Measurements from ENCODE around the gene PLXNA4.

The PLXNA4 gene

DNA sequence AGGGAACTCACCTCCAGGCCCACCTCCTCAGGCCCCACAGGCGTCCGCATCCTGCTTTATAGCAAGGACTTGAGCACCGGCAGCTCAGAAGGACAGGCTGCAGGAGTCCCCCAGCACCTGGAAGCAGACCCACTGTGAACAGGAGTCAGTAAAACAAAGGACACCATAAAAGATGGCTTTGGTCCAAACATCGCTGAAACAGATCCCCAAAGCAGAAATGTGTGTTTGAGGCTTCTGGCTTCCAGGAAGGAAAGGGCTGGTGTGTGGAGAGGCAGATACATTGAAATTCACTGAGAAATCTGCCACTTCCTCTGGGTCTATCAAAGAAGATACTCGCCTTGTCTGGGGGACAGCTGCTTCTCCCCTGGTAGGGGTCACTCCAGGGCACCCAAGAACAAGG is 286.2 kb downstream of the PLXNA4 start:
- TF ChIP-seq TAF1 (IDR thresholded peaks at IDR 0.05; ENCODE audit: low read depth, low read length) (no peak), POLR2AphosphoS5 (IDR thresholded peaks at IDR 0.05; ENCODE audit: low read depth, low read length) (no peak), PAX5 (IDR thresholded peaks at IDR 0.05; ENCODE audit: insufficient read depth, low read length, severe bottlenecking) (no peak), POU2F2 (IDR thresholded peaks at IDR 0.05; ENCODE audit: low read depth, low read length) (no peak), POLR2A (IDR thresholded peaks at IDR 0.05; ENCODE audit: low read depth, low read length) (no peak), SPI1 (IDR thresholded peaks at IDR 0.05; ENCODE audit: low read depth, low read length) (no peak)
- no peak for DNase-seq (ENCODE audit: insufficient read length, low spot score)
- FAIRE-seq: no peak

DNA sequence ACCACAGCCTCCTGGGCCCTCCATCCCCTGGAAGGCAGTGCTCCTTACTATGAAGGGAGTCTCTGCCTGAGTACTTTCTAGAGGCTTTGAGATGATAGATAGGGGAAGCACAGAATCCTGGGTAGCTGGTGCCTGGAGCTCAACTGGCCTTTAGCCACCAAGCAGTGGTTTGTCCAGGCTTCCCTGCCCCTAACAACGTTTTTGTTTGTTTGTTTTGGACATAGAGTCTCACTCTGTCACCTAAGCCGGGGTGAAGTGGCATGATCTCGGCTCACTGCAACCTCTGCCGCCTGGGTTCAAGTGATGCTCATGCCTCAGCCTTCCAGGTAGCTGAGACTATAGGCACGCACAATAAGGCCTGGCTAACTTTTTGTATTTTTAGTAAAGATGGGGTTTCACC is 289.4 kb downstream of the PLXNA4 start:
- no peak for TF ChIP-seq POLR2AphosphoS5 (IDR thresholded peaks at IDR 0.05; ENCODE audit: low read depth, low read length)
- no peak for TF ChIP-seq POLR2A (IDR thresholded peaks at IDR 0.05; ENCODE audit: low read depth, low read length)
- no peak for TF ChIP-seq POU2F2 (IDR thresholded peaks at IDR 0.05; ENCODE audit: low read depth, low read length)
- TF ChIP-seq PAX5 (IDR thresholded peaks at IDR 0.05; ENCODE audit: insufficient read depth, low read length, severe bottlenecking): no peak
- no peak for TF ChIP-seq TAF1 (IDR thresholded peaks at IDR 0.05; ENCODE audit: low read depth, low read length)
- TF ChIP-seq SPI1 (IDR thresholded peaks at IDR 0.05; ENCODE audit: low read depth, low read length): no peak
- DNase-seq (ENCODE audit: insufficient read length, low spot score) (no peak), FAIRE-seq (no peak)

DNA sequence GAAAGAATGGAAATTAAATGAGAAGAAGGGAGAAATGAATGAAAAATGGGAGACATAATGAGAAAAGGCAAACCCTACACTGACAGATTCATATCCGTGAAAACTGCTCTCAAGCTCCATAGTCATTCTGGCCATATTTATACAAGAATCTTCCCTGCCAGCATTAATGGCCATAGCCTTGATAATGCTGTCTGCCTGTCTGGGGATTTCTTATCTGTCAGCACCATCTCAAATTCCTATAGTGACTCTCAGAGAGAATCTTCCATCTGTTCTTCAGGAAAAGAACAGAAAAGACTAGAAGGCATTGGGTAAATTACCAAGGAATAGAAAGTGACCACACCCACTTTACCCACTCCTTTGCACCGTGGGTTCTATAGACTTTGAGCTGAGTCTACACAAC is 295.9 kb downstream of the PLXNA4 start:
- TF ChIP-seq POLR2AphosphoS5 (IDR thresholded peaks at IDR 0.05; ENCODE audit: low read depth, low read length): no peak
- no peak for TF ChIP-seq POU2F2 (IDR thresholded peaks at IDR 0.05; ENCODE audit: low read depth, low read length)
- TF ChIP-seq TAF1 (IDR thresholded peaks at IDR 0.05; ENCODE audit: low read depth, low read length): no peak
- TF ChIP-seq SPI1 (IDR thresholded peaks at IDR 0.05; ENCODE audit: low read depth, low read length): no peak
- no peak for FAIRE-seq
- no peak for DNase-seq (ENCODE audit: insufficient read length, low spot score)

DNA sequence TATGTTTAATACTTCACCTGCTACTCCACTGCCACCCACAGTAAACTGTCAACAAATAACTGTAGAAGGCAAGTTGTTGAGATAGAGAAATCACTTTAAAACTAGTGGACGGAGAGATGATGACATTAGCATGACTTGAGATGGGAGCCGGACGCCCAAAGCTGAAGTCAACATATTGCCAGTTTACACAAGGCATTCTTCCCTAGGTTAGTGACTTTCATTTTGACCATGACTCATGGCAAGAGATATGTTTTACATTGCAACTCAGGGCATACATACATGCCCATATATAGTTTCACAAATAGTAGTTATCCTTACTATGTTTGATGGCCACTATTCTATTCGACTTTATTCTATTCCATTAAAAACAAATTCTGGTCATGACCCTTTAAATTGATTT is 296.6 kb downstream of the PLXNA4 start:
- TF ChIP-seq POU2F2 (IDR thresholded peaks at IDR 0.05; ENCODE audit: low read depth, low read length) (no peak), SPI1 (IDR thresholded peaks at IDR 0.05; ENCODE audit: low read depth, low read length) (no peak), POLR2A (IDR thresholded peaks at IDR 0.05; ENCODE audit: low read depth, low read length) (no peak), PAX5 (IDR thresholded peaks at IDR 0.05; ENCODE audit: insufficient read depth, low read length, severe bottlenecking) (no peak), TAF1 (IDR thresholded peaks at IDR 0.05; ENCODE audit: low read depth, low read length) (no peak), POLR2AphosphoS5 (IDR thresholded peaks at IDR 0.05; ENCODE audit: low read depth, low read length) (no peak)
- DNase-seq (ENCODE audit: insufficient read length, low spot score) (no peak), FAIRE-seq (no peak)

DNA sequence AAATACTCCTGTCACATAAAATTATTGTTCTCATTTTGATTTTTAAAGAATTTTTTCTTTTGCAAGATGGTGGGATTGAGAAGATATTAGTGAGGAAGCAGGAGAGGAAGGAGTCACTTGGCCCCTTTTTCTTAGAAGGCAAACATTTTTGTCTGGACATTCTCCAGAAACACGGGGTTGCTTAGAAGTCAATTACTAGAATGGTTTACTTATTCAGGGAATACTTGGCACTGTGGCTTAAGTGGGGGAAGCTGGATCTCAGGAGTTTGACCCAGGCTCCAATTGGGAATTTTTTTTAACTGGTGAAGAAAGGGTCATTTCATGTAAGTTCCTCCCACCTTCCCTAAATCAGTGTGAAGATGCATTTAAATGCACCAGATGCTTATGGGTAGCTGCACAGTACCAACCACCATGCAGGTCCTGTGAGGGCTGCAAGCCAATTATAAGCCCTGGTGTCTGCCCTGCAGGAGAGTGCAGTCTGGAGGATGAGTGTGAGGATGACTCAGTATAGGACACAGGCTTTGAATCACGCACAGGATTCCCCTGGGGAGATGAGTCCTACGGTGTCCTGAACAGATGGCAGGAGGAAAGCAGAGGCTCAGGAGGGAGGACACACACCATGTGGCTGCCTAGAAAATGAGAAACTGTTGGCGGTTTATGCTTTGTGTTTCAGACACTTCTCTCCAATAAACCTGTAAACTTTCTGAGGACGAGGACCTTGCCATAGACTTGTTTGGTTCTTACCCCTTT is 299.1 kb downstream of the PLXNA4 start:
- DNase-seq (ENCODE audit: insufficient read length, low spot score) (no peak), FAIRE-seq (no peak)
- TF ChIP-seq POU2F2 (IDR thresholded peaks at IDR 0.05; ENCODE audit: low read depth, low read length) (no peak), POLR2A (IDR thresholded peaks at IDR 0.05; ENCODE audit: low read depth, low read length) (no peak), TAF1 (IDR thresholded peaks at IDR 0.05; ENCODE audit: low read depth, low read length) (no peak)

DNA sequence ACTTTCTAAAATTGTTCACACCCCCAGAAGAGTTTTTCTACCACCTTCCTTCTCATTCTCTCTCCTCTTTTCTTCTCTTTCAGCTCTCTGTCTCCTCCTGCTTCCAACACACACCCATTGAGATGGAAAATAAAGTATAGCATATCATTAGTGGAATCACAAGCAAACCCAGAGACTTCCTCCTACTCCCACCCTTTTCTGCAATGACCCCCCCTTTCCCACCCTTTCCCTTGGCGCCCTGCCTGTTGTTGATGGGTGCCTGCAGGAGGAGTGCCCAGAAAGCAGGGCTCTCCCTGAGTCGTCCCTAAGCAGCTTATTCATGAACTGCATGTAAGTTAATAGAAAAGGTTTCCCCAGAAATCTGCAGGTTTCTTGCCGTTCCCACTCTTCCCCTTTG is 300.0 kb downstream of the PLXNA4 start:
- FAIRE-seq: no peak
- DNase-seq (ENCODE audit: insufficient read length, low spot score): no peak
- TF ChIP-seq SPI1 (IDR thresholded peaks at IDR 0.05; ENCODE audit: low read depth, low read length) (no peak), POLR2AphosphoS5 (IDR thresholded peaks at IDR 0.05; ENCODE audit: low read depth, low read length) (no peak), POLR2A (IDR thresholded peaks at IDR 0.05; ENCODE audit: low read depth, low read length) (no peak), POU2F2 (IDR thresholded peaks at IDR 0.05; ENCODE audit: low read depth, low read length) (no peak)

DNA sequence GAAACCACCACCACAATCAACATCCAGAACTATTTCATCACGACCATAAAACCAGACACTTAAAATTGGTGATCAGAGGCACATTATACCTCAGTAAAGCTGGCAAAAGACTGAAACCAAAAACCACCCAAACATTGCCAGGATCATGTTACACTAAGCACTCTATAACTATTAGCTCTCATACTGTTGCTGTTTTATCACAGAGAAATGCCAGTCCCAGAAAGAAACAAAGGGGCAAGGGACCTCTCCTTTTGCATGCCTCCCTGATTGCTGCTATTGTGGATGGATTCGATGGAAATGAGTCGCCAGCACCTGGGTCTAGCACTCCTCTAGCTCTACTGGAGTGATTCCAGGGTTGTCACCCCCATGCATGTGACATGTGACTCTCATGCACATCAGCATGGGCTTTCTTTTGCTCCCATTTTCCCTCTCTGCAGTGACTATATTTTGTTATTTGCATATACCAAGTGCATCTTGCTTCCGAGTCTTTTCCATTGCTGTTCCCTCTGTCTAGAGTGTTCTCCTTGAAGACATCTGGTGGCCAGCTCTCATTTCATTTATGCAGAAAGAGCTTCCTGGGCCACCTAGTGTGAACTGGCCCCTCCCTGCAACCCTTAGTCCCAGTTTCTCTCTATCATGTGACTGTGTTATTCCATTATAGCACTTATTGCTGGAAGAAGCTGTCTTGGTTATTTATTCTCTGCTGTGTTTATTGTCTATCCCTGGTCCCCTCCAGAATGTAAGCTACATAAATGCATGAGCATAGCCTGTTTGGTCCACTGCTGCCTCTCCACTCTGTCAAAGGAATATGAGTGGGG is 300.6 kb downstream of the PLXNA4 start:
- TF ChIP-seq POLR2A (IDR thresholded peaks at IDR 0.05; ENCODE audit: low read depth, low read length) (no peak), POLR2AphosphoS5 (IDR thresholded peaks at IDR 0.05; ENCODE audit: low read depth, low read length) (no peak), POU2F2 (IDR thresholded peaks at IDR 0.05; ENCODE audit: low read depth, low read length) (no peak), SPI1 (IDR thresholded peaks at IDR 0.05; ENCODE audit: low read depth, low read length) (no peak), TAF1 (IDR thresholded peaks at IDR 0.05; ENCODE audit: low read depth, low read length) (no peak), PAX5 (IDR thresholded peaks at IDR 0.05; ENCODE audit: insufficient read depth, low read length, severe bottlenecking) (no peak)
- no peak for DNase-seq (ENCODE audit: insufficient read length, low spot score)
- no peak for FAIRE-seq

DNA sequence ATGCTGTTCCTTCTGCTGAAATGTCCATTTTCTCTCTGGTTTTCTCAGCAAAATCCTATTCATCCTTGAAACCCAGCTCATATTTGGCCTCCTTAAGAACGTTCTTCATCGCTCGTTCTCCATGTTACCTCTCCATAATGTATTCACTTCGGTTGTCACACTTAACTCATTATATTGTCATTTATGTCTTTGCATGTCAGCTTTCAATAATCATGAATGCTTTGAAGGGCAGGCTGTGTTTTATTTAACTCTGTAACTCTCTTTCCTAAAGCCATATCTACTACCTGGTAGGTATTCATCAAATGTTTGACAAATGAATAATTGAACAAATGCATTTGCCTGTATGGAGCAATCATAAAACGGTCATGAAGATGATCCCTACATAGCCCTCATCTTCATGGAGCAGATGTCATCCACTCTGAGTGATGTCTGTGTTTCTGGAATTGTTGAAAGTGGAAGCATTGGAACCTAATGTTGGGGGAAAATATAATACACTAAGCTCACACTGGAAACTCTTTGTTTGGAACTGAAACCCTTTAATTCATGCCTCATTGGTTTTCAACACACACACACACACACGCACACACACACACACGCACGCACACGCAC is 303.4 kb downstream of the PLXNA4 start:
- TF ChIP-seq POLR2A (IDR thresholded peaks at IDR 0.05; ENCODE audit: low read depth, low read length) (no peak), TAF1 (IDR thresholded peaks at IDR 0.05; ENCODE audit: low read depth, low read length) (no peak), PAX5 (IDR thresholded peaks at IDR 0.05; ENCODE audit: insufficient read depth, low read length, severe bottlenecking) (no peak), POU2F2 (IDR thresholded peaks at IDR 0.05; ENCODE audit: low read depth, low read length) (no peak)
- FAIRE-seq: no peak
- no peak for DNase-seq (ENCODE audit: insufficient read length, low spot score)

DNA sequence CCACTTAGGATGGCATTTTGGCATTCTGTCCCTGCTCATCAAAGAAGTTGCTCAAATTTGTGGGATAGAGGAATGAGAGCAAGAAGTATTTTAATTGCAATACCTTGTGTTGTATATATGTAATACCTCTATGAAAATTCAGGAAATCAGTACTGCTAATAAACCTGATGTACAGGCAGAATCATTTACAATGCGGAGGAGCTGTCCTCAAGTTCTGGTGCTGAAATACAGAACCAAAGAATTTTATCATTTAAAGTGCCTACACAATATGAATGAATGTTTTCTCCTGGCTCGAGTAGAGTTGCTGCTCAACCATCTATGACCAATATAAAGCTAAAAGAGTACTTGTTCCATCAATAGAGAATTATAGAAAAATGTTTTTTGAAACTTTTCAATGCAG is 305.8 kb downstream of the PLXNA4 start:
- DNase-seq (ENCODE audit: insufficient read length, low spot score): no peak
- no peak for TF ChIP-seq SPI1 (IDR thresholded peaks at IDR 0.05; ENCODE audit: low read depth, low read length)
- TF ChIP-seq TAF1 (IDR thresholded peaks at IDR 0.05; ENCODE audit: low read depth, low read length): no peak
- TF ChIP-seq POU2F2 (IDR thresholded peaks at IDR 0.05; ENCODE audit: low read depth, low read length): no peak
- TF ChIP-seq PAX5 (IDR thresholded peaks at IDR 0.05; ENCODE audit: insufficient read depth, low read length, severe bottlenecking): no peak
- no peak for TF ChIP-seq POLR2A (IDR thresholded peaks at IDR 0.05; ENCODE audit: low read depth, low read length)
- no peak for TF ChIP-seq POLR2AphosphoS5 (IDR thresholded peaks at IDR 0.05; ENCODE audit: low read depth, low read length)
- FAIRE-seq: no peak
